IPS-18a (cell line): ENCODE results near the gene RIC3.

Experiments
- H3K27ac ChIP-seq: one replicate; pipeline ENCODE4 v1.5.1; 2013; ENCODE audit warnings: low read length
- H3K27me3 ChIP-seq: one replicate; pipeline ENCODE4 v1.6.1; 2013; ENCODE audit warnings: mild to moderate bottlenecking, low read length; ENCODE audit not compliant: control insufficient read depth, insufficient read depth
- H3K36me3 ChIP-seq: one replicate; pipeline ENCODE4 v1.6.1; 2013; ENCODE audit warnings: low read depth, low read length; ENCODE audit not compliant: control insufficient read depth
- H3K4me1 ChIP-seq: one replicate; pipeline ENCODE4 v1.6.1; 2013; ENCODE audit warnings: low read depth, low read length; ENCODE audit not compliant: control insufficient read depth
- H3K4me3 ChIP-seq: one replicate; pipeline ENCODE4 v1.5.1; 2013; ENCODE audit warnings: low read length
- H3K9ac ChIP-seq: one replicate; pipeline ENCODE4 v1.6.1; 2013; ENCODE audit warnings: mild to moderate bottlenecking, low read length, moderate library complexity
- H3K9me3 ChIP-seq: one replicate; pipeline ENCODE4 v1.6.1; 2013; ENCODE audit warnings: low read depth, low read length; ENCODE audit not compliant: control insufficient read depth

The RIC3 gene

GRCh38 chr11:8070417-8071115, 98.3 kb downstream of the RIC3 start:
- Histone ChIP-seq H3K27ac (no peak overlapping the region), H3K4me1 (peaks cover 18% of the 10 kb centered on the region), H3K9ac (no peak overlapping the region), H3K4me3 (no peak overlapping the region), H3K27me3 (peaks cover 15% of the 10 kb centered on the region), H3K36me3 (no peaks in the 10 kb centered on the region), H3K9me3 (no peaks in the 10 kb centered on the region)

- Histone ChIP-seq H3K4me3 (no peak overlapping the region), H3K4me1 (peaks cover 18% of the 10 kb centered on the region), H3K27ac (no peak overlapping the region), H3K27me3 (peaks cover 15% of the 10 kb centered on the region), H3K36me3 (no peaks in the 10 kb centered on the region), H3K9me3 (no peaks in the 10 kb centered on the region), H3K9ac (no peak overlapping the region)
Observed at GRCh38 chr11:8069771-8070170, 99.1 kb downstream of the RIC3 start.

- Histone ChIP-seq H3K9me3 (no peaks in the 10 kb centered on the region), H3K4me1 (peaks cover 18% of the 10 kb centered on the region), H3K9ac (no peak overlapping the region), H3K36me3 (no peaks in the 10 kb centered on the region), H3K27me3 (peaks cover 15% of the 10 kb centered on the region), H3K27ac (no peak overlapping the region), H3K4me3 (no peak overlapping the region)
Observed at GRCh38 chr11:8068605-8069221, 100.1 kb downstream of the RIC3 start.

DNA sequence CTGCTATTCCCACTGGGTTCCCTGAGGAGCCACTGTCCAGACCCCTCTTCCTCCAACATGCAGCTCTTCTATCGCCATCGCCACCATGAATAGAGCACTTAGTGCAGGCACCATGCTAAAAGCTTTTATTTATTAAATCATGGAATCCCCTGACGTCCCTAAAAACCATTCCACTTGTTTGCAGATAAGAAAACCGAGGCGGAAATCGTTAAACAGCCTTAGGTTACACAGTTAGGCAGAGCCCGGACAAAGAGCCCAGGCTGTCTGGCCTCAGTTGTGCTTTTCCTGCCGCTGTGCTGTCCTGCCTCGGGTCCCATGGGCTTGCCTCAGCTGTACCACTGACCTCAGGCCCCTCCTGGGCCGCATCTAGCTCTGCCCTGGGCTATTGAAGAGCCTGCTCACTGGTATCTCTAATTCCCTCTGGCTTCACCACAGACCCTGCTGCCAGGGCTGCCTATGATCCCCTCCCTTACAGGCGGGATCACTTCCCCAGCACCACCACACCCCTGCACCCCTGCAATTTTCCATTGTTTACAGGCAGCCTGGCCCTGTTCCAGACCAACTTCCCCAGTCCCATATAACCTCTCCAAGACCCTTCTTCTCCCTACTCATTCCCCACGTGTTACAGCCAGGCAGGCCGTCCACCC, 100.8 kb downstream of the RIC3 start:
- no peak overlapping the region for H3K27ac ChIP-seq

DNA sequence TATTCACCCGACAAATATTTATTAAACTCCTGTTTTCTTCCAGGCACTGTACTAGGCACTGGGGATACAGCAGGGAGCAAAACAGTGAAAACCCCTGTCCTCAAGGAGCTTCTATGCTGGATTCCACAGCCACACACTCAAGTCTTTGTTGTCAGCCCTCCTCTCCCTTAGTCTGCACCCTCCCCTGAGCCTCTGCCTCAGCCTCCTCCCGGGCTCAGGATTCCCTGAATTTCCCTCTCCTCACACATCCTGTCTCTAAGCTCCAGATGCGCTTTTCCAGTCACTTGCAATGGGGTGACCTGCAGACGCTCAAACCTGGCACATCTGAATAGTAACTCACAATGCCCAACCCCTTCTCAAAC, 101.3 kb downstream of the RIC3 start:
- no peaks in the 10 kb centered on the region for H3K9me3 ChIP-seq
- no peak overlapping the region for H3K9ac ChIP-seq
- no peak overlapping the region for H3K4me3 ChIP-seq
- H3K27ac ChIP-seq = no peak overlapping the region
- H3K36me3 ChIP-seq = no peaks in the 10 kb centered on the region
- H3K27me3 ChIP-seq = peaks cover 11% of the 10 kb centered on the region
- peaks cover 13% of the 10 kb centered on the region for H3K4me1 ChIP-seq

More for the DNA sequence above, 100.8 kb downstream of the RIC3 start:
- Histone ChIP-seq H3K9me3 (no peaks in the 10 kb centered on the region), H3K9ac (no peak overlapping the region), H3K36me3 (no peaks in the 10 kb centered on the region), H3K4me3 (no peak overlapping the region), H3K4me1 (peaks cover 18% of the 10 kb centered on the region), H3K27me3 (peaks cover 15% of the 10 kb centered on the region)

GRCh38 chr11:8066911-8067455, 101.8 kb downstream of the RIC3 start:
- Histone ChIP-seq H3K4me1 (peaks cover 7% of the 10 kb centered on the region), H3K9ac (no peak overlapping the region), H3K36me3 (no peaks in the 10 kb centered on the region), H3K4me3 (no peak overlapping the region), H3K27me3 (peaks cover 6% of the 10 kb centered on the region), H3K27ac (no peak overlapping the region), H3K9me3 (no peaks in the 10 kb centered on the region)

- peaks cover 5% of the 10 kb centered on the region for H3K4me1 ChIP-seq
- no peak overlapping the region for H3K27ac ChIP-seq
- H3K36me3 ChIP-seq = no peaks in the 10 kb centered on the region
- no peak overlapping the region for H3K9ac ChIP-seq
- no peaks in the 10 kb centered on the region for H3K27me3 ChIP-seq
- H3K4me3 ChIP-seq = no peak overlapping the region
- H3K9me3 ChIP-seq = no peaks in the 10 kb centered on the region
Observed at GRCh38 chr11:8066036-8066910, 102.6 kb downstream of the RIC3 start.

GRCh38 chr11:8065031-8065430, 103.8 kb downstream of the RIC3 start:
- peaks cover 5% of the 10 kb centered on the region for H3K4me1 ChIP-seq
- no peak overlapping the region for H3K4me3 ChIP-seq
- H3K9ac ChIP-seq = no peak overlapping the region
- H3K9me3 ChIP-seq = no peaks in the 10 kb centered on the region
- no peaks in the 10 kb centered on the region for H3K36me3 ChIP-seq
- no peaks in the 10 kb centered on the region for H3K27me3 ChIP-seq
- H3K27ac ChIP-seq = no peak overlapping the region

DNA sequence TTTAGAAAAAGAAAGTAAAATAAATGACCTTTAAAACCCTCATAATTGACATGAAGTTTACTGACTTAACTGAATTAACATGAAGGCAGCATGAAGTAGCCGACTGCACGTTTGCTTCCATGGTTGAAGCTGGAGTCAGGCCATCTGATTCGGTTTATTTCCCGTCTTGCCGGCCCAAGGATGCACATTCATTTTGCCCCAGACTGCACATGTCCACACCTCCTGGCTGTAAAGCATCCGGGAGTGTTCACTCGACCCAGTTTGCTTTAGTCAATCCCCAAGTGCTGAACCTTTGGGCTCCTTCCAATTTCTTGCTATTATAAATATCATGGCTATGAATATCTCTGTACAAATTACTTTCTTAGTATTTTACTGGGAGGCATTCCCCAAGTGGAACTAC, 105.5 kb downstream of the RIC3 start:
- Histone ChIP-seq H3K4me1 (peaks cover 5% of the 10 kb centered on the region), H3K9me3 (no peaks in the 10 kb centered on the region), H3K27me3 (no peaks in the 10 kb centered on the region), H3K27ac (no peak overlapping the region), H3K4me3 (no peak overlapping the region), H3K36me3 (no peaks in the 10 kb centered on the region), H3K9ac (no peak overlapping the region)

- Histone ChIP-seq H3K9me3 (no peaks in the 10 kb centered on the region), H3K9ac (no peak overlapping the region), H3K27ac (no peak overlapping the region), H3K4me3 (no peak overlapping the region), H3K36me3 (no peaks in the 10 kb centered on the region), H3K4me1 (peaks cover 5% of the 10 kb centered on the region), H3K27me3 (no peaks in the 10 kb centered on the region)
Observed at GRCh38 chr11:8062781-8063257, 106.0 kb downstream of the RIC3 start.
